Lower lobe of right lung (tissue), 2 donors: ENCODE results near the gene PCGF1. TPM values are rescaled to one million over a fixed set of nuclear protein-coding genes. Genes with fewer than 3 reads are reported as not detected.

Experiments used
- ATAC-seq, 2 donors: fragments of 200-7000 bp; cut with Tn5 transposase; one replicate each; pipeline ENCODE4 v1.9.1; 2020 to 2022; ENCODE audit warnings: mild to moderate bottlenecking in 2 of 2, moderate library complexity in 2 of 2
- DNase-seq: peaks from one replicate; pipeline ENCODE4 v3.0.0-alpha.2; 2020
- H3K27ac ChIP-seq: fragments of 200-600 bp; one replicate; pipeline ENCODE4 v1.8.0; 2022
- H3K27me3 ChIP-seq: fragments of 200-600 bp; one replicate; pipeline ENCODE4 v1.8.0; 2022; ENCODE audit warnings: low read depth
- H3K36me3 ChIP-seq: fragments of 200-600 bp; one replicate; pipeline ENCODE4 v1.8.0; 2022; ENCODE audit warnings: mild to moderate bottlenecking
- H3K4me1 ChIP-seq: fragments of 200-600 bp; one replicate; pipeline ENCODE4 v1.8.0; 2022
- H3K4me3 ChIP-seq: fragments of 200-600 bp; one replicate; pipeline ENCODE4 v1.8.0; 2022; ENCODE audit warnings: mild to moderate bottlenecking
- H3K9me3 ChIP-seq: fragments of 200-600 bp; one replicate; pipeline ENCODE4 v1.8.0; 2022
- intact Hi-C: fragments of 100-400 bp; cut with DNase I; formaldehyde crosslinking; loops from one replicate; pipeline ENCODE4 v1.11.0; 2022
- total RNA-seq: library from RNA; stranded (reverse); fragmentation: NEBNext Ultra II Directional; extraction: Animal tissue kit (Norgen Biotek cat#: 25700); gene quantifications from one replicate; pipeline ENCODE4 v1.2.1, GENCODE V29; 2021
- TF ChIP-seq, protein P1 (sequence below): fragments of 200-600 bp; IDR thresholded peaks from one replicate; pipeline ENCODE4 v1.8.0; 2022; ENCODE audit warnings: antibody characterized with exemption, mild to moderate bottlenecking
- donor health status: DM: no; HTN: yes; CAD: no; lungs with severe emphysema.

PCGF1 gene
- total RNA-seq, 1 donor from 2014 or later = 28.4 TPM

DNA sequence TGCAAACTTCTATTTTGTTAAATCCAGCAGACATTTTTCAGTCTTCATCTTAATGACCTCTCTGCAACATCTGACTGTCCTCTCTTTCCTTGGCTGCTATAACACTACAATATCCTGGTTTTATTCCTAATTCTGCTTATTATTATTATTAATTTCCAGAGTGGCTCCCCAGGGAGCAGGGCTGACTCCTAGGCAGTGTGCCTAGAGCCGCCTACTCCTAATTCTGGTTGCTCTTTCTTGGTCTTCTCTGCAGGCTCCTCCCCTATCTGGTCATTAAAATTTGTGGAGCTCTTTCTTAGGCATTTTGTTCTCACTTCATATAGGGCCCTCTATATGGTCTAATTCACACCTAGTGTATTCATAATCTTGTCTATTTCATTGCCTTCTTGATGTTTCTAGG is 35.5 kb upstream of the PCGF1 start:
- no peaks in the 10 kb centered on the region for H3K9me3 ChIP-seq
- intact Hi-C loops = no loop called here
- no peaks in the 10 kb centered on the region for H3K27me3 ChIP-seq
- no peaks in the 10 kb centered on the region for H3K36me3 ChIP-seq
- TF ChIP-seq, protein P1, sequence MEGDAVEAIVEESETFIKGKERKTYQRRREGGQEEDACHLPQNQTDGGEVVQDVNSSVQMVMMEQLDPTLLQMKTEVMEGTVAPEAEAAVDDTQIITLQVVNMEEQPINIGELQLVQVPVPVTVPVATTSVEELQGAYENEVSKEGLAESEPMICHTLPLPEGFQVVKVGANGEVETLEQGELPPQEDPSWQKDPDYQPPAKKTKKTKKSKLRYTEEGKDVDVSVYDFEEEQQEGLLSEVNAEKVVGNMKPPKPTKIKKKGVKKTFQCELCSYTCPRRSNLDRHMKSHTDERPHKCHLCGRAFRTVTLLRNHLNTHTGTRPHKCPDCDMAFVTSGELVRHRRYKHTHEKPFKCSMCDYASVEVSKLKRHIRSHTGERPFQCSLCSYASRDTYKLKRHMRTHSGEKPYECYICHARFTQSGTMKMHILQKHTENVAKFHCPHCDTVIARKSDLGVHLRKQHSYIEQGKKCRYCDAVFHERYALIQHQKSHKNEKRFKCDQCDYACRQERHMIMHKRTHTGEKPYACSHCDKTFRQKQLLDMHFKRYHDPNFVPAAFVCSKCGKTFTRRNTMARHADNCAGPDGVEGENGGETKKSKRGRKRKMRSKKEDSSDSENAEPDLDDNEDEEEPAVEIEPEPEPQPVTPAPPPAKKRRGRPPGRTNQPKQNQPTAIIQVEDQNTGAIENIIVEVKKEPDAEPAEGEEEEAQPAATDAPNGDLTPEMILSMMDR = no peak
- ATAC-seq = no peak
- no peak overlapping the region for H3K4me3 ChIP-seq
- no peak for DNase-seq
- no peaks in the 10 kb centered on the region for H3K4me1 ChIP-seq
- H3K27ac ChIP-seq = no peak overlapping the region

GRCh38 chr2:74540291-74540690 is 32.8 kb upstream of the PCGF1 start:
- peak in 1 of 2 donors; percentile 6 for ATAC-seq
- no peaks in the 10 kb centered on the region for H3K4me1 ChIP-seq
- H3K9me3 ChIP-seq = no peaks in the 10 kb centered on the region
- H3K36me3 ChIP-seq = no peaks in the 10 kb centered on the region
- no peak for DNase-seq
- no peak overlapping the region for H3K4me3 ChIP-seq
- H3K27ac ChIP-seq = peak overlapping the region; percentile 39
- intact Hi-C loops = no loop called here
- TF ChIP-seq, protein P1 = no peak
- no peaks in the 10 kb centered on the region for H3K27me3 ChIP-seq

GRCh38 chr2:74538881-74539339 is 31.4 kb upstream of the PCGF1 start:
- H3K27ac ChIP-seq = no peak overlapping the region
- intact Hi-C loops = no loop called here
- TF ChIP-seq, protein P1 = no peak
- no peaks in the 10 kb centered on the region for H3K9me3 ChIP-seq
- no peaks in the 10 kb centered on the region for H3K27me3 ChIP-seq
- DNase-seq (no peak), ATAC-seq (no peak)
- H3K4me3 ChIP-seq = no peak overlapping the region
- H3K4me1 ChIP-seq = no peaks in the 10 kb centered on the region
- no peaks in the 10 kb centered on the region for H3K36me3 ChIP-seq

GRCh38 chr2:74537140-74537539 is 29.6 kb upstream of the PCGF1 start:
- intact Hi-C loops = no loop called here

GRCh38 chr2:74536166-74536950 is 28.9 kb upstream of the PCGF1 start:
- H3K4me3 ChIP-seq = no peak overlapping the region
- no peak for DNase-seq
- TF ChIP-seq, protein P1 = no peak
- H3K36me3 ChIP-seq = peaks cover 24% of the 10 kb centered on the region
- intact Hi-C loops = no loop called here
- H3K27ac ChIP-seq = no peak overlapping the region
- no peaks in the 10 kb centered on the region for H3K27me3 ChIP-seq
- ATAC-seq = no peak
- H3K9me3 ChIP-seq = no peaks in the 10 kb centered on the region
- peaks cover 8% of the 10 kb centered on the region for H3K4me1 ChIP-seq

More at GRCh38 chr2:74537140-74537539, 29.6 kb upstream of the PCGF1 start:
- H3K27me3 ChIP-seq = no peaks in the 10 kb centered on the region
- no peaks in the 10 kb centered on the region for H3K9me3 ChIP-seq
- H3K36me3 ChIP-seq = peaks cover 16% of the 10 kb centered on the region
- no peak overlapping the region for H3K27ac ChIP-seq
- no peak overlapping the region for H3K4me3 ChIP-seq
- TF ChIP-seq, protein P1 = no peak
- H3K4me1 ChIP-seq = peaks cover under 1% of the 10 kb centered on the region
- ATAC-seq (no peak), DNase-seq (no peak)
